OCI-LY3 (cell line): Measurements from ENCODE around the gene HIGD2A.

Source experiments
- H2AFZ ChIP-seq: fragments of 200-600, 300-600 bp; shearing (Covaris generic); 2 replicates; pipeline ENCODE4 v1.6.0; 2014; ENCODE audit warnings: antibody characterized with exemption, low read depth, low read length
- H3K27ac ChIP-seq: fragments of 200-600, 300-600 bp; sonication (generic); 2 replicates; pipeline ENCODE4 v1.5.1; 2014; ENCODE audit warnings: mild to moderate bottlenecking, low read length, moderate library complexity, mixed read lengths
- H3K27me3 ChIP-seq: fragments of 200-600, 300-600 bp; sonication (generic); 2 replicates; pipeline ENCODE4 v1.6.1; 2014; ENCODE audit warnings: low read depth, low read length, mixed read lengths
- H3K36me3 ChIP-seq: fragments of 200-600, 300-600 bp; sonication (generic); replicated peaks from 2 replicates; pipeline ENCODE3; 2014; ENCODE audit warnings: low read depth, low read length, mixed read lengths
- H3K4me1 ChIP-seq: fragments of 300-600, 200-600 bp; sonication (generic); 2 replicates; pipeline ENCODE4 v1.6.1; 2014; ENCODE audit warnings: low read length, mixed read lengths
- H3K4me2 ChIP-seq: fragments of 200-600, 300-600 bp; sonication (generic); 2 replicates; pipeline ENCODE4 v1.6.1; 2014; ENCODE audit warnings: low read length, mixed read lengths
- H3K4me3 ChIP-seq: fragments of 300-600, 200-600 bp; sonication (generic); 2 replicates; pipeline ENCODE4 v1.5.1; 2014; ENCODE audit warnings: antibody characterized with exemption, mild to moderate bottlenecking, low read length, moderate library complexity
- H3K79me2 ChIP-seq: fragments of 300-600, 200-600 bp; shearing (Covaris generic); 2 replicates; pipeline ENCODE4 v1.6.1; 2014; ENCODE audit warnings: mild to moderate bottlenecking, low read length, mixed read lengths
- H3K9ac ChIP-seq: fragments of 300-600, 200-600 bp; shearing (Covaris generic); 2 replicates; pipeline ENCODE4 v1.6.0; 2014; ENCODE audit warnings: mild to moderate bottlenecking, low read length, moderate library complexity
- H3K9me3 ChIP-seq: fragments of 200-600, 300-600 bp; shearing (Covaris generic); 2 replicates; pipeline ENCODE4 v1.6.1; 2014; ENCODE audit warnings: low read length, mixed read lengths; ENCODE audit not compliant: insufficient read depth
- H4K20me1 ChIP-seq: fragments of 200-600, 300-600 bp; sonication (generic); 2 replicates; pipeline ENCODE4 v1.6.1; 2016; ENCODE audit warnings: low read length, mixed read lengths; ENCODE audit not compliant: insufficient read depth
- EZH2phosphoT487 ChIP-seq: fragments of 200-600 bp; shearing (Covaris generic); IDR thresholded peaks from 2 replicates; pipeline ENCODE4 v1.6.1; 2018; ENCODE audit warnings: antibody characterized with exemption, mixed run types, low read depth
- TF ChIP-seq, protein P1 (sequence below): fragments of 200-600, 300-600 bp; sonication (generic); IDR thresholded peaks from 2 replicates; pipeline ENCODE4 v1.5.1; 2014; ENCODE audit warnings: antibody characterized with exemption, low read length, low read depth

The HIGD2A gene, protein sequence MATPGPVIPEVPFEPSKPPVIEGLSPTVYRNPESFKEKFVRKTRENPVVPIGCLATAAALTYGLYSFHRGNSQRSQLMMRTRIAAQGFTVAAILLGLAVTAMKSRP

DNA sequence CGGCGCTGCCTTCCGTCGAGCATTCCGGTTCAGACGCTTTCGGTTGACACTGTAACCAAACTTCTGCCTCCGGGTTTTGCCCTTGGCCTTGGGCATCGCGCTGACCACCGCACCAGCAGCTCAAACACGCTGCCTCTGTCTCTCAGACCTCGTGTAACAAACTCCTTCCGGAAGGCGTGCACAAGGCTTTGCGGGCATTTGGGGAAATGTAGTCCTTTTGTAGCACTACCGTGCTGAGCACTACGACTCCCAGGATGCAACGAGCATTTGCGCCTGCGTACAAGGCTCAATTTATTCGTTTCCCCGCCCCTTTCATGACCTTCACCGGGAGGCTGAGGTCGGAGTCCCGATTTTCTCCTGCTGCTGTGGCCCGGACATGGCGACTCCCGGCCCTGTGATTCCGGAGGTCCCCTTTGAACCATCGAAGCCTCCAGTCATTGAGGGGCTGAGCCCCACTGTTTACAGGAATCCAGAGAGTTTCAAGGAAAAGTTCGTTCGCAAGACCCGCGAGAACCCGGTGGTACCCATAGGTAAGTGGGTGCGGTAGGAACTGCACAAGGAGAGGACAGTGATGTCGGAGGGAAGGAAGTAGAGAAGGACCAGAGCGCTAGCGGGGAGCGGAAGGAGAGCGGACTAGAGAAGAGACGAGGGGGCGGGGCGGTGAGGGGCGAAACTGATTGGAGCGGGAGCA, at the start of gene HIGD2A, which contains the start of gene NOP16:
Gene HIGD2A, plus strand, starts transcription at position 308 of the 691 bp plus-strand sequence. Its CDS starts 69 bp downstream, at position 377.
Gene NOP16, minus strand, starts transcription at position 155 of the 691 bp plus-strand sequence. Its CDS starts 59 bp downstream, at position 96.
- H3K36me3 ChIP-seq = peaks cover 51% of the 10 kb centered on the region
- H3K79me2 ChIP-seq = peaks cover 61% of the 10 kb centered on the region
- H3K9me3 ChIP-seq = no peaks in the 10 kb centered on the region

DNA sequence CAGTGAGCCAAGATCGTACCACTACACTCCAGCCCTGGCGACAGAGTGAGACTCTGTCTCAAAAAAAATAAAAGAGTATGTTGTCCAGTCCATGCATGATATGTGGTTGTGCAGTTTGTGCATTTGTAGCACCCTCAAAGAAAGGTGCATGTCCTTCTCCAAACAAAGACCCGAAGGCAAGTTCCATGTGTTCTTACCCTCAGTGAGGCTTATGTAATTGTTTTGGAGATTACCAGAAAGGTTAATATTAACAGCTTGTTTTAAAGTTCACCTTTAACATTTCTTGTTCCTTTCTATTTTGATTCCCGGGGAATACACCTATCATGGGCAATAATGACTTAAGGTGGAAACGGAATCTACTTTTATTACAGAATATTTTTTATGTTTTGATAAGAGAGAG, 49.2 kb upstream of the HIGD2A start:
- TF ChIP-seq, protein P1, sequence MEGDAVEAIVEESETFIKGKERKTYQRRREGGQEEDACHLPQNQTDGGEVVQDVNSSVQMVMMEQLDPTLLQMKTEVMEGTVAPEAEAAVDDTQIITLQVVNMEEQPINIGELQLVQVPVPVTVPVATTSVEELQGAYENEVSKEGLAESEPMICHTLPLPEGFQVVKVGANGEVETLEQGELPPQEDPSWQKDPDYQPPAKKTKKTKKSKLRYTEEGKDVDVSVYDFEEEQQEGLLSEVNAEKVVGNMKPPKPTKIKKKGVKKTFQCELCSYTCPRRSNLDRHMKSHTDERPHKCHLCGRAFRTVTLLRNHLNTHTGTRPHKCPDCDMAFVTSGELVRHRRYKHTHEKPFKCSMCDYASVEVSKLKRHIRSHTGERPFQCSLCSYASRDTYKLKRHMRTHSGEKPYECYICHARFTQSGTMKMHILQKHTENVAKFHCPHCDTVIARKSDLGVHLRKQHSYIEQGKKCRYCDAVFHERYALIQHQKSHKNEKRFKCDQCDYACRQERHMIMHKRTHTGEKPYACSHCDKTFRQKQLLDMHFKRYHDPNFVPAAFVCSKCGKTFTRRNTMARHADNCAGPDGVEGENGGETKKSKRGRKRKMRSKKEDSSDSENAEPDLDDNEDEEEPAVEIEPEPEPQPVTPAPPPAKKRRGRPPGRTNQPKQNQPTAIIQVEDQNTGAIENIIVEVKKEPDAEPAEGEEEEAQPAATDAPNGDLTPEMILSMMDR = no peak
- TF ChIP-seq EZH2phosphoT487 = no peak
- no peak overlapping the region for H3K9ac ChIP-seq
- H3K27ac ChIP-seq = no peak overlapping the region

More for the DNA sequence above, at the start of gene HIGD2A, which contains the start of gene NOP16:
- Histone ChIP-seq H3K27ac (peak within 1 kb of the TSS; percentile 92), H4K20me1 (no peaks in the 10 kb centered on the region), H3K27me3 (no peaks in the 10 kb centered on the region), H3K4me1 (peaks cover 11% of the 10 kb centered on the region), H3K4me3 (peak within 1 kb of the TSS; percentile 96), H2AFZ (peak within 1 kb of the TSS; percentile 94; the same call in 1 of the 2 replicates), H3K9ac (peak within 1 kb of the TSS; percentile 98), H3K4me2 (peak within 1 kb of the TSS; percentile 96)
- no peak for TF ChIP-seq EZH2phosphoT487
- TF ChIP-seq, protein P1 = no peak

DNA sequence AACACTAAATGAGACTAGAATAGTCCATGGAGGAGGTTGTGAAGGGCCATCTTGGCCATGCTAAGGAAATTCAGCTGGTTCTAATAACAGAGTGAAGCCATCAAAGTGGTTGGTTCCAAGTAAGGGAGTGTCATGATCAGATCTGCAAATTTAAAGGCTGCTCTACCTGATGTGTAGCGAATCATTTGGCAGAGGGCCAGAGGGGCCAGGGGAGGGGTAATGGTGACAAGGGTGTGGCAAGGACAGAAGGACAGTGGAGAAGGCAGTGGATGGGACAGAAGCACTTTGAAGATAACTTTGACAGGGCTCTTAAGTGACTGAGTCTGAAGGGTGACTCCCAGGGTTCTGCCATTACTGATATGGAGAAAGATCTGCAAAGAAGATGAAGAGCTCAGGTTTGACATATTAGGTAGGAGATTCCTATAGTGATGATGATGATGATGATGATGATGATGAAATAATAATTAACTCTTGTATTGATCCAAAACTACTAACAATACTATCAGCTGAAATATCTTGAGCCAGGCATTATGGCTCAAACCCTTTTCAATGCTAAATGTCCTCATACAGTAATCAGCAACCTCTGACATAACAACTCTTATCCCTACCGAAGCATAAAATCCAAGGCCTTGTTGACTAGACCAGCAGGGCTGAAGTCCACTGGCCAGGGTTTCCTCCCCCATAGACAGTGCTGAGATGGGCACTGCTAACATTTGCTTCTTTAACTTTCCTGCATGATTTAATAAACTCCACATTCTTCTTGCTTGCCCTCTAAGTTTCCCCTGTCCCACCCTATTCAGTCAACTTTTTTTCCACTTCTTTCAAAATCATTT, 47.0 kb upstream of the HIGD2A start:
- Histone ChIP-seq H3K9me3 (no peaks in the 10 kb centered on the region), H3K4me1 (no peaks in the 10 kb centered on the region), H3K4me2 (no peak overlapping the region), H3K36me3 (peaks cover 42% of the 10 kb centered on the region), H3K79me2 (no peaks in the 10 kb centered on the region), H3K4me3 (no peak overlapping the region), H3K27ac (no peak overlapping the region), H4K20me1 (no peaks in the 10 kb centered on the region), H3K27me3 (no peaks in the 10 kb centered on the region), H2AFZ (no peak overlapping the region), H3K9ac (no peak overlapping the region)
- no peak for TF ChIP-seq EZH2phosphoT487
- TF ChIP-seq, protein P1 = no peak

More for the DNA sequence above, 49.2 kb upstream of the HIGD2A start:
- no peaks in the 10 kb centered on the region for H4K20me1 ChIP-seq
- H3K36me3 ChIP-seq = peaks cover 30% of the 10 kb centered on the region
- H3K79me2 ChIP-seq = no peaks in the 10 kb centered on the region
- no peak overlapping the region for H3K4me2 ChIP-seq
- no peaks in the 10 kb centered on the region for H3K27me3 ChIP-seq
- H3K4me1 ChIP-seq = no peaks in the 10 kb centered on the region
- no peak overlapping the region for H2AFZ ChIP-seq
- no peak overlapping the region for H3K4me3 ChIP-seq
- no peaks in the 10 kb centered on the region for H3K9me3 ChIP-seq

DNA sequence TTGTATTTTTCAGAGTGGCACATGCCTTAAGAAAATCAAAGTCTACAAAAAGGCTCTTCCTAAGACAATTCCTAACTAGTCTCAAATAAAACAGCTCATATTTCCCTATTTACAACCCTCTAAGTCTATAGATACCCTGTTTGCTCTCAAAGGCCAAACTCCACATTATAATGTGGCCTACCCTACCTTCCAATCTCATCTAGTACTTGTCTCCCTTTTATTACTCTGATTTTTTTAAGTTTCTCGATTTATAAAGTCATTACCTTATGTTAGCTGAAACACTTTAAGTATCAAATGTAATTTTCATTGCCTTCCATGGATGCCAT, 46.4 kb upstream of the HIGD2A start:
- H2AFZ ChIP-seq = no peak overlapping the region
- H3K4me3 ChIP-seq = no peak overlapping the region
- H3K9ac ChIP-seq = no peak overlapping the region
- no peaks in the 10 kb centered on the region for H3K27me3 ChIP-seq
- TF ChIP-seq EZH2phosphoT487 = no peak
- TF ChIP-seq, protein P1 = no peak
- H3K4me1 ChIP-seq = no peaks in the 10 kb centered on the region
- no peak overlapping the region for H3K27ac ChIP-seq
- no peaks in the 10 kb centered on the region for H3K79me2 ChIP-seq
- no peak overlapping the region for H3K4me2 ChIP-seq
- H4K20me1 ChIP-seq = no peaks in the 10 kb centered on the region
- H3K9me3 ChIP-seq = no peaks in the 10 kb centered on the region
- H3K36me3 ChIP-seq = peaks cover 36% of the 10 kb centered on the region
